ENCODE data around the gene DLX6. TPM values are rescaled to one million over a fixed set of nuclear protein-coding genes. Genes with fewer than 3 reads are reported as not detected.

DLX6 gene
- total RNA-seq, 2 donors from 2014 or later = not detected

DNA sequence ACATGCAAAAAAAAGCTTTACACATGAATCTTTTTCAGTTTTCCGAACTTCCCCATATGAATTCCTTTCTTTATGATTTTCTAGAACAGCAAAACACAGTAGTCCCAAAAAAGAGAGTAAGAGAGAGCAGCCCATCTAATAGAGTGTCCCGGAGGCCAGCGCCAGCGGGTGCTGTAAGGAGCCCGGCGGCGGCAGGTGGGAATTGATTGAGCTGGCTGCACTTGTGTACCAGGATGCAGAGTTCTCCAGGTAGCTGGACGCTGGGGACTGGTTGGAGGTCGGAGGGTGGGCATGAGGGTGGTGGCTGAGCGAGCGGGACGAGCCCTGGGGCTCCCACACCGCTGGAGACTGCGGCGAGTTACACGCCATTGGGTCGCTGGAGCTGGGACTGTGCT is 15.2 kb downstream of the DLX6 start:
- Histone ChIP-seq H3K9ac (ENCODE audit: low read depth in 2 of 2, low read length in 2 of 2) (no peak overlapping the region), H3K9me3 (no peaks in the 10 kb centered on the region), H3K27me3 (peaks cover 92% of the 10 kb centered on the region), H3K4me3 (no peak overlapping the region), H3K4me1 (no peaks in the 10 kb centered on the region), H3K27ac (no peak overlapping the region), H3K36me3 (no peaks in the 10 kb centered on the region)
- intact Hi-C loops (cut with DNase I) = no loop called here
- TF ChIP-seq, protein P1, sequence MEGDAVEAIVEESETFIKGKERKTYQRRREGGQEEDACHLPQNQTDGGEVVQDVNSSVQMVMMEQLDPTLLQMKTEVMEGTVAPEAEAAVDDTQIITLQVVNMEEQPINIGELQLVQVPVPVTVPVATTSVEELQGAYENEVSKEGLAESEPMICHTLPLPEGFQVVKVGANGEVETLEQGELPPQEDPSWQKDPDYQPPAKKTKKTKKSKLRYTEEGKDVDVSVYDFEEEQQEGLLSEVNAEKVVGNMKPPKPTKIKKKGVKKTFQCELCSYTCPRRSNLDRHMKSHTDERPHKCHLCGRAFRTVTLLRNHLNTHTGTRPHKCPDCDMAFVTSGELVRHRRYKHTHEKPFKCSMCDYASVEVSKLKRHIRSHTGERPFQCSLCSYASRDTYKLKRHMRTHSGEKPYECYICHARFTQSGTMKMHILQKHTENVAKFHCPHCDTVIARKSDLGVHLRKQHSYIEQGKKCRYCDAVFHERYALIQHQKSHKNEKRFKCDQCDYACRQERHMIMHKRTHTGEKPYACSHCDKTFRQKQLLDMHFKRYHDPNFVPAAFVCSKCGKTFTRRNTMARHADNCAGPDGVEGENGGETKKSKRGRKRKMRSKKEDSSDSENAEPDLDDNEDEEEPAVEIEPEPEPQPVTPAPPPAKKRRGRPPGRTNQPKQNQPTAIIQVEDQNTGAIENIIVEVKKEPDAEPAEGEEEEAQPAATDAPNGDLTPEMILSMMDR (IDR thresholded peaks at IDR 0.05) = no peak
- no peak for DNase-seq

DNA sequence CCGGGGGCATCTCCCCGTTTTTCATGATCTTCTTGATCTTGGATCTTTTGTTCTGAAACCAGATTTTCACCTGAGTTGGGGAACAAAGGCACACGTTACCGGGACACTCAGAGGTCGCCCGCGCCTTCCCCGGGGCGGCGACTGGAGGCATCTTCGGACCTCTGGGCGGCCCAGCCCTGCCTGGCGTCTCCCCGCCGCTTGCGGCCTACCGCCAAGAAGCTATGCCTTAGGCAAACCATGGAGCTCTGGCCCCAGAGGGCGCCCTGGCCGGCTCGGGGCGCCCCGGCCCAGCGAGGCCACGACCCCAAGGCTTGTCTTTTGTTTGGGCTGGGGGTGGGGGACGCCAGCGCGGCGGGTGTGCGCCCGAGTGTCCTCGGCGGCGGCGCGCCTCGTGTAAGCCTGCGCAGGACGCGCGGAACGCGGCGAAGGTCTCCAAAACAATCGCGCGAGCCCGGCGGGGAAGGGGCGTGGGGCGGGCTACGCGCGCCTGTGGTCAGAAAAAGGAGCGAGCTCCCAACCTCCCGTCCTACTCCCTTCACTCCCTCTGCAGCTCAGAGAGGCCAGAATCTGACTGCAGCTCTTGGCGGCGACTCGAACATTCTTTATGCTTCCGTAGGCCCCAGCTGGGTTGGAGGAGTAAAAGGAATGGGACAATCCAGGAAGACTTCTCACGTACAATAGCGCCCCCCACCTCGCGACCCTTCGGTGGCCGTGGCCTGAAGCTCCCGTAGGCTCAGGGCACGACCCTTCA is 15.8 kb downstream of the DLX6 start:
- Histone ChIP-seq H3K9me3 (no peaks in the 10 kb centered on the region), H3K9ac (ENCODE audit: low read depth in 2 of 2, low read length in 2 of 2) (no peak overlapping the region), H3K4me1 (no peaks in the 10 kb centered on the region), H3K36me3 (no peaks in the 10 kb centered on the region), H3K27me3 (peaks cover 95% of the 10 kb centered on the region), H3K4me3 (no peak overlapping the region), H3K27ac (no peak overlapping the region)
- intact Hi-C loops (cut with DNase I) = no loop called here
- TF ChIP-seq, protein P1 (IDR thresholded peaks at IDR 0.05) = no peak
- no peak for DNase-seq

DNA sequence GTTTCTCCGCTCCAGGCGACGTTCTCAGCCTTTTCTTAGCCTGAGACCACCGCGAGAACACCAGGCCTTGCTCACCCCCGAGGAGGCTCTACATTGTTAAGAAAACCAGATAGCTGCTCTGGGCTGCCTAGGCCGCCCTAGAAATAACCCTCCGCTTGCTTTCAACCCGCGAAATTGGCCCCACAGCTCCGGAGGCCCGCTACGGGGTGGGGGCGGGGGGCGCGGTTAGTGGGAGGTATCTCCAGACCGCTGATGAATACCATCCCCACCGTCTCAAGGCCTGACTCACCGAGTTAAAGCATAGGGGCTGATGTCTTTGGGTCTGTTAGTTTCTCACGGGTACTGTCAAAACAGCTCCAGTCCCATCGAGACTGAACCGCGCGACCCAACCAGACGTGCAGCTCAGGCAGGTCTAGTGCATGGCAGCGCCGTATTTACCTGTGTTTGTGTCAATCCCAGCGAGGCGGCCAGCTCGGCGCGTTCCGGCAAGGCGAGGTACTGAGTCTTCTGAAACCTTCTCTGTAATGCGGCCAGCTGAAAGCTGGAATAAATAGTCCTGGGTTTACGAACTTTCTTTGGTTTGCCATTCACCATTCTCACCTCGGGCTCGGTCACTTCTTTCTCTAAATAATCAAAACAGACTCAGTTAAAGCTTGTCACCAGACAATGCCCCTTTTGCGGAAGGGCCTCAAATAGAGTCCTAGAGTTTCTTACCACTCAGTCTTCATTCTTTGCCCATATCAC is 16.6 kb downstream of the DLX6 start:
- Histone ChIP-seq H3K36me3 (no peaks in the 10 kb centered on the region), H3K4me1 (no peaks in the 10 kb centered on the region), H3K9ac (ENCODE audit: low read depth in 2 of 2, low read length in 2 of 2) (no peak overlapping the region), H3K9me3 (no peaks in the 10 kb centered on the region), H3K27ac (no peak overlapping the region), H3K27me3 (peaks cover 95% of the 10 kb centered on the region), H3K4me3 (no peak overlapping the region)
- no peak for DNase-seq
- intact Hi-C loops (cut with DNase I) = no loop called here
- TF ChIP-seq, protein P1 (IDR thresholded peaks at IDR 0.05) = no peak

DNA sequence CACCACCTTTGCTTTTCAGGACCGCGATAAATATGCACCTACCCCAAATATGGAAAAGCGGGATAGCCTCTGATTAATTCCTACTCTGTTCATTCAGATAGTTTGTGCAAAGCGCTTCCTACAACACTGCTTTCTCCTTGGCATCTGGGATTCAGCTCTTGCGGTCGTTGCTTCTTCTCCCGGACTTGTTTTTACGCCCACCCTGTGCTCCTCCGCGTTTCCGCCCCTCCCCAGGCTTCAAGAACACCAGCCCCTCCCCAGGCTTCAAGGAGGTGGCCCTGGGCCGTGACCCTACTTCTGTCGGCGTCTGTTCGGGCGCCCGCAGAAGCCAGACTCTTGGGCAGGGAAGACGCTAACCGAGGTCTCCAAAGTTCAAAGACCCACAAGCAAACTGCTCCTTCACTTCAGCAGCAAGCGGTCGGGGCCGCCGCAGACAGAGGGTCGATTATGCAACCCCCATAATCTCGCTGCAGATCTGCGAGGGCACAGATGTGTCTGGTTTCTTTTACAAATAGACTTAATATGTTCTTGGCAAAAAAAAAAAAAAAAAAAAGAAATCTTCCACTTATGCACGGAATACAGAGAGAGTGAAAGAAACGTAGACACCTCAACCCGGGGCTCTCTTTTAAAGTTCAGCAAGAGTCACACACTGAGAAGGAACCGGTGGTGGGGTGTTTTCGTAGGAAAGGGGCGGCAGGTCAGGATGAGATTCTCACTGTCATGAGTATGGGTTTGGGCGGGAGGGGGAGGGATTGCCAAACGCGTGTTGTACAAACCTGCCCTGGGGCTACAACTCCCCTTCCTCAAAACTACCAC is 17.3 kb downstream of the DLX6 start:
- DNase-seq = no peak
- no peaks in the 10 kb centered on the region for H3K4me1 ChIP-seq
- no peak overlapping the region for H3K9ac ChIP-seq (ENCODE audit: low read depth in 2 of 2, low read length in 2 of 2)
- intact Hi-C loops (cut with DNase I) = no loop called here
- H3K36me3 ChIP-seq = no peaks in the 10 kb centered on the region
- H3K9me3 ChIP-seq = no peaks in the 10 kb centered on the region
- no peak overlapping the region for H3K27ac ChIP-seq
- peaks cover 87% of the 10 kb centered on the region for H3K27me3 ChIP-seq
- no peak overlapping the region for H3K4me3 ChIP-seq
- TF ChIP-seq, protein P1 (IDR thresholded peaks at IDR 0.05) = no peak

All from colonic mucosa (tissue), 4 donors.